Neural cell (in vitro differentiated cells): Measurements from ENCODE around the gene TAS1R2. TPM values are rescaled to one million over a fixed set of nuclear protein-coding genes. Genes with fewer than 3 reads are reported as not detected.

Experiments used
- H2AFZ ChIP-seq: fragments of 200-600, 300-800 bp; sonication (generic), shearing (Covaris generic); 2 replicates; pipeline ENCODE4 v1.6.0; 2014; ENCODE audit warnings: low read depth, mild to moderate bottlenecking, antibody characterized with exemption, low read length, moderate library complexity
- H3F3A ChIP-seq: fragments of 200-600 bp; shearing (Covaris generic); 2 replicates; pipeline ENCODE4 v1.6.1; 2016; ENCODE audit warnings: mild to moderate bottlenecking, moderate library complexity, mixed read lengths, antibody characterized with exemption, low read length; ENCODE audit not compliant: insufficient read depth, poor library complexity, severe bottlenecking
- H3K27ac ChIP-seq: fragments of 200-600, 300-800 bp; sonication (generic), shearing (Covaris generic); 2 replicates; pipeline ENCODE4 v1.5.1; 2014; ENCODE audit warnings: mild to moderate bottlenecking, low read length, moderate library complexity
- H3K27me3 ChIP-seq: fragments of 300-800, 200-600 bp; sonication (generic), shearing (Covaris generic); 2 replicates; pipeline ENCODE4 v1.6.0; 2014; ENCODE audit warnings: mild to moderate bottlenecking, low read depth, low read length, moderate library complexity; ENCODE audit not compliant: insufficient read depth
- H3K36me3 ChIP-seq: fragments of 300-800, 200-600 bp; sonication (generic), shearing (Covaris generic); 2 replicates; pipeline ENCODE4 v1.5.1; 2014; ENCODE audit warnings: mild to moderate bottlenecking, antibody characterized with exemption, low read length, moderate library complexity; ENCODE audit not compliant: insufficient read depth
- H3K4me2 ChIP-seq: fragments of 300-800, 200-600 bp; sonication (generic), shearing (Covaris generic); 2 replicates; pipeline ENCODE4 v1.6.0; 2014; ENCODE audit warnings: mild to moderate bottlenecking, low read length
- H3K4me3 ChIP-seq: fragments of 300-800, 200-600 bp; sonication (generic), shearing (Covaris generic); 2 replicates; pipeline ENCODE4 v1.5.1; 2014; ENCODE audit warnings: mild to moderate bottlenecking, low read length, moderate library complexity
- H3K79me2 ChIP-seq: fragments of 200-600 bp; shearing (Covaris generic); replicated peaks from 2 replicates; pipeline ENCODE4 v1.6.0; 2014; ENCODE audit warnings: mild to moderate bottlenecking, low read length, moderate library complexity; ENCODE audit not compliant: insufficient read depth
- H3K9ac ChIP-seq: fragments of 300-800, 200-600 bp; sonication (generic), shearing (Covaris generic); 2 replicates; pipeline ENCODE4 v1.6.1; 2016; ENCODE audit warnings: mild to moderate bottlenecking, low read length, mixed read lengths
- H3K9me2 ChIP-seq: fragments of 200-600 bp; shearing (Covaris generic); 2 replicates; pipeline ENCODE4 v1.6.1; 2016; ENCODE audit warnings: mild to moderate bottlenecking, low read length, mixed read lengths; ENCODE audit not compliant: insufficient read depth
- H3K9me3 ChIP-seq: fragments of 200-600, 300-800 bp; sonication (generic), shearing (Covaris generic); 2 replicates; pipeline ENCODE4 v1.6.1; 2016; ENCODE audit warnings: mild to moderate bottlenecking, mixed run types, low read length, moderate library complexity, mixed read lengths
- H4K20me1 ChIP-seq: fragments of 200-600 bp; shearing (Covaris generic); 2 replicates; pipeline ENCODE4 v1.6.1; 2016; ENCODE audit warnings: mild to moderate bottlenecking, mixed run types; ENCODE audit not compliant: insufficient read depth
- EP300 ChIP-seq: fragments of 450-650 bp; conservative IDR thresholded peaks from 2 replicates; pipeline ENCODE4 v1.6.1; 2014; ENCODE audit warnings: antibody characterized with exemption, mild to moderate bottlenecking, moderate library complexity; ENCODE audit not compliant: poor library complexity, severe bottlenecking
- EZH2 ChIP-seq: fragments of 200-600, 300-800 bp; shearing (Covaris generic), sonication (generic); IDR thresholded peaks from 2 replicates; pipeline ENCODE4 v1.6.1; 2014; ENCODE audit warnings: antibody characterized with exemption, low read length, borderline replicate concordance, mild to moderate bottlenecking; ENCODE audit not compliant: insufficient read depth, poor library complexity, severe bottlenecking
- MXI1 ChIP-seq: fragments of 450-650 bp; conservative IDR thresholded peaks from 2 replicates; pipeline ENCODE4 v1.6.1; 2014; ENCODE audit warnings: antibody characterized with exemption, mild to moderate bottlenecking; ENCODE audit not compliant: poor library complexity, severe bottlenecking
- POLR2AphosphoS5 ChIP-seq: IDR thresholded peaks from 2 replicates; pipeline ENCODE4 v1.6.1; 2012
- RAD21 ChIP-seq: fragments of 450-650 bp; conservative IDR thresholded peaks from 2 replicates; pipeline ENCODE4 v1.6.1; 2014; ENCODE audit warnings: antibody characterized with exemption, mild to moderate bottlenecking, moderate library complexity
- SMC3 ChIP-seq: fragments of 450-650 bp; conservative IDR thresholded peaks from 2 replicates; pipeline ENCODE4 v1.6.1; 2014; ENCODE audit warnings: antibody characterized with exemption, mild to moderate bottlenecking, moderate library complexity; ENCODE audit not compliant: poor library complexity
- TAF1 ChIP-seq: IDR thresholded peaks from 2 replicates; pipeline ENCODE4 v1.6.1; 2012; ENCODE audit warnings: low read depth
- polyA plus RNA-seq: library from polyadenylated mRNA; depleted of rRNA; stranded (reverse); fragments of >200 nt; gene quantifications from 2 replicates; pipeline ENCODE4 v1.2.3, GENCODE V29; 2014
- TF ChIP-seq, protein P1 (sequence below): fragments of 450-650 bp; IDR thresholded peaks from 2 replicates; pipeline ENCODE4 v1.5.1; 2014; ENCODE audit warnings: antibody characterized with exemption, mild to moderate bottlenecking, moderate library complexity; ENCODE audit not compliant: poor library complexity, severe bottlenecking
- TF ChIP-seq, protein P2 (sequence below): IDR thresholded peaks from 2 replicates; pipeline ENCODE4 v1.6.1; 2012; ENCODE audit warnings: borderline replicate concordance

TAS1R2 gene
- polyA plus RNA-seq, 1 donor from 2014 or later, result not detected

GRCh38 chr1:18799454-18799853 lies 60.0 kb downstream of the TAS1R2 start:
- H4K20me1 ChIP-seq, result no peaks in the 10 kb centered on the region
- H3K4me3 ChIP-seq, result no peak overlapping the region
- no peaks in the 10 kb centered on the region for H3K27me3 ChIP-seq
- no peak overlapping the region for H2AFZ ChIP-seq
- H3K9me3 ChIP-seq, result no peaks in the 10 kb centered on the region
- H3K27ac ChIP-seq, result no peak overlapping the region
- no peaks in the 10 kb centered on the region for H3K9me2 ChIP-seq
- no peak overlapping the region for H3K9ac ChIP-seq
- no peak overlapping the region for H3K4me2 ChIP-seq
- no peaks in the 10 kb centered on the region for H3K36me3 ChIP-seq
- no peaks in the 10 kb centered on the region for H3F3A ChIP-seq
- TF ChIP-seq POLR2AphosphoS5 (no peak), EP300 (no peak), EZH2 (no peak), MXI1 (no peak), TAF1 (no peak), SMC3 (no peak), RAD21 (no peak)
- TF ChIP-seq, protein P1, sequence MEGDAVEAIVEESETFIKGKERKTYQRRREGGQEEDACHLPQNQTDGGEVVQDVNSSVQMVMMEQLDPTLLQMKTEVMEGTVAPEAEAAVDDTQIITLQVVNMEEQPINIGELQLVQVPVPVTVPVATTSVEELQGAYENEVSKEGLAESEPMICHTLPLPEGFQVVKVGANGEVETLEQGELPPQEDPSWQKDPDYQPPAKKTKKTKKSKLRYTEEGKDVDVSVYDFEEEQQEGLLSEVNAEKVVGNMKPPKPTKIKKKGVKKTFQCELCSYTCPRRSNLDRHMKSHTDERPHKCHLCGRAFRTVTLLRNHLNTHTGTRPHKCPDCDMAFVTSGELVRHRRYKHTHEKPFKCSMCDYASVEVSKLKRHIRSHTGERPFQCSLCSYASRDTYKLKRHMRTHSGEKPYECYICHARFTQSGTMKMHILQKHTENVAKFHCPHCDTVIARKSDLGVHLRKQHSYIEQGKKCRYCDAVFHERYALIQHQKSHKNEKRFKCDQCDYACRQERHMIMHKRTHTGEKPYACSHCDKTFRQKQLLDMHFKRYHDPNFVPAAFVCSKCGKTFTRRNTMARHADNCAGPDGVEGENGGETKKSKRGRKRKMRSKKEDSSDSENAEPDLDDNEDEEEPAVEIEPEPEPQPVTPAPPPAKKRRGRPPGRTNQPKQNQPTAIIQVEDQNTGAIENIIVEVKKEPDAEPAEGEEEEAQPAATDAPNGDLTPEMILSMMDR, result no peak
- H3K79me2 ChIP-seq, result no peaks in the 10 kb centered on the region

DNA sequence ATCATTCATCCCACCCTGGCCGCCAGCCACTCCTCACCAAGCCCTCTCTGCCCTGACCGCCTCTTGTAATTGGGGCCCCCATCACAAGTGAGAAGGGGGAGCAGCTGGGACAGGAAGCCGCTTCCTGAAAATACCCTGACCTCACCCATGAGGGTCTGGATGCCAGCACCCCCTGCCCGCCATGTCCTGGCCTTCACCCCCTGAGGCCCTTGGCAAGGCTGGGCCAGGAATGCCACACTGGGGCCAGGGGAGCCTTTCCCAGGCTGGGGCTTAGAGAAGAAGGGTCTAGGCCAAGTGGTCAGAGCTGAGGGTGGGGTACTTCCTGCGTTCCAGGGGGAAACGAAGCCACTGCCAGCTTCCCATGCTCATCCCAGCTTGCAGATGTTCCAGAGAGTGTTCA lies 60.5 kb downstream of the TAS1R2 start:
- no peaks in the 10 kb centered on the region for H3K9me2 ChIP-seq
- H3K27ac ChIP-seq, result no peak overlapping the region
- H3K4me2 ChIP-seq, result no peak overlapping the region
- TF ChIP-seq POLR2AphosphoS5 (no peak), MXI1 (no peak), RAD21 (no peak), SMC3 (no peak), TAF1 (no peak), EZH2 (no peak), EP300 (no peak)
- TF ChIP-seq, protein P2, sequence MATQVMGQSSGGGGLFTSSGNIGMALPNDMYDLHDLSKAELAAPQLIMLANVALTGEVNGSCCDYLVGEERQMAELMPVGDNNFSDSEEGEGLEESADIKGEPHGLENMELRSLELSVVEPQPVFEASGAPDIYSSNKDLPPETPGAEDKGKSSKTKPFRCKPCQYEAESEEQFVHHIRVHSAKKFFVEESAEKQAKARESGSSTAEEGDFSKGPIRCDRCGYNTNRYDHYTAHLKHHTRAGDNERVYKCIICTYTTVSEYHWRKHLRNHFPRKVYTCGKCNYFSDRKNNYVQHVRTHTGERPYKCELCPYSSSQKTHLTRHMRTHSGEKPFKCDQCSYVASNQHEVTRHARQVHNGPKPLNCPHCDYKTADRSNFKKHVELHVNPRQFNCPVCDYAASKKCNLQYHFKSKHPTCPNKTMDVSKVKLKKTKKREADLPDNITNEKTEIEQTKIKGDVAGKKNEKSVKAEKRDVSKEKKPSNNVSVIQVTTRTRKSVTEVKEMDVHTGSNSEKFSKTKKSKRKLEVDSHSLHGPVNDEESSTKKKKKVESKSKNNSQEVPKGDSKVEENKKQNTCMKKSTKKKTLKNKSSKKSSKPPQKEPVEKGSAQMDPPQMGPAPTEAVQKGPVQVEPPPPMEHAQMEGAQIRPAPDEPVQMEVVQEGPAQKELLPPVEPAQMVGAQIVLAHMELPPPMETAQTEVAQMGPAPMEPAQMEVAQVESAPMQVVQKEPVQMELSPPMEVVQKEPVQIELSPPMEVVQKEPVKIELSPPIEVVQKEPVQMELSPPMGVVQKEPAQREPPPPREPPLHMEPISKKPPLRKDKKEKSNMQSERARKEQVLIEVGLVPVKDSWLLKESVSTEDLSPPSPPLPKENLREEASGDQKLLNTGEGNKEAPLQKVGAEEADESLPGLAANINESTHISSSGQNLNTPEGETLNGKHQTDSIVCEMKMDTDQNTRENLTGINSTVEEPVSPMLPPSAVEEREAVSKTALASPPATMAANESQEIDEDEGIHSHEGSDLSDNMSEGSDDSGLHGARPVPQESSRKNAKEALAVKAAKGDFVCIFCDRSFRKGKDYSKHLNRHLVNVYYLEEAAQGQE, result no peak
- TF ChIP-seq, protein P1, result no peak
- H3K9me3 ChIP-seq, result no peaks in the 10 kb centered on the region
- H3K36me3 ChIP-seq, result no peaks in the 10 kb centered on the region
- H2AFZ ChIP-seq, result no peak overlapping the region
- no peaks in the 10 kb centered on the region for H3K27me3 ChIP-seq
- no peak overlapping the region for H3K4me3 ChIP-seq
- no peaks in the 10 kb centered on the region for H3K79me2 ChIP-seq
- H3K9ac ChIP-seq, result no peak overlapping the region
- no peaks in the 10 kb centered on the region for H3F3A ChIP-seq
- H4K20me1 ChIP-seq, result no peaks in the 10 kb centered on the region
